Neural cell (in vitro differentiated cells): ENCODE results near the gene CD300LF. TPM values are rescaled to one million over a fixed set of nuclear protein-coding genes. Genes with fewer than 3 reads are reported as not detected.

Experiments used
- H2AFZ ChIP-seq: fragments of 200-600, 300-800 bp; sonication (generic), shearing (Covaris generic); 2 replicates; pipeline ENCODE4 v1.6.0; 2014; ENCODE audit warnings: low read depth, mild to moderate bottlenecking, antibody characterized with exemption, low read length, moderate library complexity
- H3F3A ChIP-seq: fragments of 200-600 bp; shearing (Covaris generic); 2 replicates; pipeline ENCODE4 v1.6.1; 2016; ENCODE audit warnings: mild to moderate bottlenecking, moderate library complexity, mixed read lengths, antibody characterized with exemption, low read length; ENCODE audit not compliant: insufficient read depth, poor library complexity, severe bottlenecking
- H3K27ac ChIP-seq: fragments of 200-600, 300-800 bp; sonication (generic), shearing (Covaris generic); 2 replicates; pipeline ENCODE4 v1.5.1; 2014; ENCODE audit warnings: mild to moderate bottlenecking, low read length, moderate library complexity
- H3K27me3 ChIP-seq: fragments of 300-800, 200-600 bp; sonication (generic), shearing (Covaris generic); 2 replicates; pipeline ENCODE4 v1.6.0; 2014; ENCODE audit warnings: mild to moderate bottlenecking, low read depth, low read length, moderate library complexity; ENCODE audit not compliant: insufficient read depth
- H3K36me3 ChIP-seq: fragments of 300-800, 200-600 bp; sonication (generic), shearing (Covaris generic); 2 replicates; pipeline ENCODE4 v1.5.1; 2014; ENCODE audit warnings: mild to moderate bottlenecking, antibody characterized with exemption, low read length, moderate library complexity; ENCODE audit not compliant: insufficient read depth
- H3K4me2 ChIP-seq: fragments of 300-800, 200-600 bp; sonication (generic), shearing (Covaris generic); 2 replicates; pipeline ENCODE4 v1.6.0; 2014; ENCODE audit warnings: mild to moderate bottlenecking, low read length
- H3K4me3 ChIP-seq: fragments of 300-800, 200-600 bp; sonication (generic), shearing (Covaris generic); 2 replicates; pipeline ENCODE4 v1.5.1; 2014; ENCODE audit warnings: mild to moderate bottlenecking, low read length, moderate library complexity
- H3K79me2 ChIP-seq: fragments of 200-600 bp; shearing (Covaris generic); replicated peaks from 2 replicates; pipeline ENCODE4 v1.6.0; 2014; ENCODE audit warnings: mild to moderate bottlenecking, low read length, moderate library complexity; ENCODE audit not compliant: insufficient read depth
- H3K9ac ChIP-seq: fragments of 300-800, 200-600 bp; sonication (generic), shearing (Covaris generic); 2 replicates; pipeline ENCODE4 v1.6.1; 2016; ENCODE audit warnings: mild to moderate bottlenecking, low read length, mixed read lengths
- H3K9me2 ChIP-seq: fragments of 200-600 bp; shearing (Covaris generic); 2 replicates; pipeline ENCODE4 v1.6.1; 2016; ENCODE audit warnings: mild to moderate bottlenecking, low read length, mixed read lengths; ENCODE audit not compliant: insufficient read depth
- H3K9me3 ChIP-seq: fragments of 200-600, 300-800 bp; sonication (generic), shearing (Covaris generic); 2 replicates; pipeline ENCODE4 v1.6.1; 2016; ENCODE audit warnings: mild to moderate bottlenecking, mixed run types, low read length, moderate library complexity, mixed read lengths
- H4K20me1 ChIP-seq: fragments of 200-600 bp; shearing (Covaris generic); 2 replicates; pipeline ENCODE4 v1.6.1; 2016; ENCODE audit warnings: mild to moderate bottlenecking, mixed run types; ENCODE audit not compliant: insufficient read depth
- EP300 ChIP-seq: fragments of 450-650 bp; conservative IDR thresholded peaks from 2 replicates; pipeline ENCODE4 v1.6.1; 2014; ENCODE audit warnings: antibody characterized with exemption, mild to moderate bottlenecking, moderate library complexity; ENCODE audit not compliant: poor library complexity, severe bottlenecking
- EZH2 ChIP-seq: fragments of 200-600, 300-800 bp; shearing (Covaris generic), sonication (generic); IDR thresholded peaks from 2 replicates; pipeline ENCODE4 v1.6.1; 2014; ENCODE audit warnings: antibody characterized with exemption, low read length, borderline replicate concordance, mild to moderate bottlenecking; ENCODE audit not compliant: insufficient read depth, poor library complexity, severe bottlenecking
- MXI1 ChIP-seq: fragments of 450-650 bp; conservative IDR thresholded peaks from 2 replicates; pipeline ENCODE4 v1.6.1; 2014; ENCODE audit warnings: antibody characterized with exemption, mild to moderate bottlenecking; ENCODE audit not compliant: poor library complexity, severe bottlenecking
- POLR2AphosphoS5 ChIP-seq: IDR thresholded peaks from 2 replicates; pipeline ENCODE4 v1.6.1; 2012
- RAD21 ChIP-seq: fragments of 450-650 bp; conservative IDR thresholded peaks from 2 replicates; pipeline ENCODE4 v1.6.1; 2014; ENCODE audit warnings: antibody characterized with exemption, mild to moderate bottlenecking, moderate library complexity
- SMC3 ChIP-seq: fragments of 450-650 bp; conservative IDR thresholded peaks from 2 replicates; pipeline ENCODE4 v1.6.1; 2014; ENCODE audit warnings: antibody characterized with exemption, mild to moderate bottlenecking, moderate library complexity; ENCODE audit not compliant: poor library complexity
- TAF1 ChIP-seq: IDR thresholded peaks from 2 replicates; pipeline ENCODE4 v1.6.1; 2012; ENCODE audit warnings: low read depth
- polyA plus RNA-seq: library from polyadenylated mRNA; depleted of rRNA; stranded (reverse); fragments of >200 nt; gene quantifications from 2 replicates; pipeline ENCODE4 v1.2.3, GENCODE V29; 2014
- TF ChIP-seq, protein P1 (sequence below): IDR thresholded peaks from 2 replicates; pipeline ENCODE4 v1.6.1; 2012; ENCODE audit warnings: borderline replicate concordance
- TF ChIP-seq, protein P2 (sequence below): fragments of 450-650 bp; IDR thresholded peaks from 2 replicates; pipeline ENCODE4 v1.5.1; 2014; ENCODE audit warnings: antibody characterized with exemption, mild to moderate bottlenecking, moderate library complexity; ENCODE audit not compliant: poor library complexity, severe bottlenecking

Gene CD300LF
- polyA plus RNA-seq, 1 donor from 2014 or later, result not detected

DNA sequence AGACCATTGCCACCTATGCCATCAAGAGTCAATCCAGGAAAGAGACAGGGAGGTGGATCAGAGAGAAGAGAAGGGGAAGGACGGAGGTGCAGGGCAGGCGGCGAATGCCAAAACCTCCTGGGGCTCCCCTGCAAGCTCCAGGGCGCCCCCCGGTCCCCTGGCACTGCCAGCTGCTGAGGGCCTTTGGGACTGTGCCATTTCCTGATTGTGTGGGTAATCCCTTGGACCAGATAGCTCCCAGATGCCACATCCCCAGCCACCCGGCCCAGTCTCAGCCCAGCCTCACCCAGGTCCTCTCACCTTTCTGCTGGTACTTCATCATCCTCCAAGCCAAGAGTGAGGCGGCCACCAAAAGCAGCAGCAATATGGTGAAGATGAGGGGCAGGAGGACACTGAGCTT is 14.7 kb downstream of the CD300LF start:
- TF ChIP-seq, protein P1, sequence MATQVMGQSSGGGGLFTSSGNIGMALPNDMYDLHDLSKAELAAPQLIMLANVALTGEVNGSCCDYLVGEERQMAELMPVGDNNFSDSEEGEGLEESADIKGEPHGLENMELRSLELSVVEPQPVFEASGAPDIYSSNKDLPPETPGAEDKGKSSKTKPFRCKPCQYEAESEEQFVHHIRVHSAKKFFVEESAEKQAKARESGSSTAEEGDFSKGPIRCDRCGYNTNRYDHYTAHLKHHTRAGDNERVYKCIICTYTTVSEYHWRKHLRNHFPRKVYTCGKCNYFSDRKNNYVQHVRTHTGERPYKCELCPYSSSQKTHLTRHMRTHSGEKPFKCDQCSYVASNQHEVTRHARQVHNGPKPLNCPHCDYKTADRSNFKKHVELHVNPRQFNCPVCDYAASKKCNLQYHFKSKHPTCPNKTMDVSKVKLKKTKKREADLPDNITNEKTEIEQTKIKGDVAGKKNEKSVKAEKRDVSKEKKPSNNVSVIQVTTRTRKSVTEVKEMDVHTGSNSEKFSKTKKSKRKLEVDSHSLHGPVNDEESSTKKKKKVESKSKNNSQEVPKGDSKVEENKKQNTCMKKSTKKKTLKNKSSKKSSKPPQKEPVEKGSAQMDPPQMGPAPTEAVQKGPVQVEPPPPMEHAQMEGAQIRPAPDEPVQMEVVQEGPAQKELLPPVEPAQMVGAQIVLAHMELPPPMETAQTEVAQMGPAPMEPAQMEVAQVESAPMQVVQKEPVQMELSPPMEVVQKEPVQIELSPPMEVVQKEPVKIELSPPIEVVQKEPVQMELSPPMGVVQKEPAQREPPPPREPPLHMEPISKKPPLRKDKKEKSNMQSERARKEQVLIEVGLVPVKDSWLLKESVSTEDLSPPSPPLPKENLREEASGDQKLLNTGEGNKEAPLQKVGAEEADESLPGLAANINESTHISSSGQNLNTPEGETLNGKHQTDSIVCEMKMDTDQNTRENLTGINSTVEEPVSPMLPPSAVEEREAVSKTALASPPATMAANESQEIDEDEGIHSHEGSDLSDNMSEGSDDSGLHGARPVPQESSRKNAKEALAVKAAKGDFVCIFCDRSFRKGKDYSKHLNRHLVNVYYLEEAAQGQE, result no peak
- TF ChIP-seq EP300 (no peak), TAF1 (no peak), EZH2 (no peak), RAD21 (no peak), POLR2AphosphoS5 (no peak), MXI1 (no peak), SMC3 (no peak)
- TF ChIP-seq, protein P2, sequence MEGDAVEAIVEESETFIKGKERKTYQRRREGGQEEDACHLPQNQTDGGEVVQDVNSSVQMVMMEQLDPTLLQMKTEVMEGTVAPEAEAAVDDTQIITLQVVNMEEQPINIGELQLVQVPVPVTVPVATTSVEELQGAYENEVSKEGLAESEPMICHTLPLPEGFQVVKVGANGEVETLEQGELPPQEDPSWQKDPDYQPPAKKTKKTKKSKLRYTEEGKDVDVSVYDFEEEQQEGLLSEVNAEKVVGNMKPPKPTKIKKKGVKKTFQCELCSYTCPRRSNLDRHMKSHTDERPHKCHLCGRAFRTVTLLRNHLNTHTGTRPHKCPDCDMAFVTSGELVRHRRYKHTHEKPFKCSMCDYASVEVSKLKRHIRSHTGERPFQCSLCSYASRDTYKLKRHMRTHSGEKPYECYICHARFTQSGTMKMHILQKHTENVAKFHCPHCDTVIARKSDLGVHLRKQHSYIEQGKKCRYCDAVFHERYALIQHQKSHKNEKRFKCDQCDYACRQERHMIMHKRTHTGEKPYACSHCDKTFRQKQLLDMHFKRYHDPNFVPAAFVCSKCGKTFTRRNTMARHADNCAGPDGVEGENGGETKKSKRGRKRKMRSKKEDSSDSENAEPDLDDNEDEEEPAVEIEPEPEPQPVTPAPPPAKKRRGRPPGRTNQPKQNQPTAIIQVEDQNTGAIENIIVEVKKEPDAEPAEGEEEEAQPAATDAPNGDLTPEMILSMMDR, result no peak
- Histone ChIP-seq H3K9ac (no peak overlapping the region), H3K9me2 (no peaks in the 10 kb centered on the region), H3K27ac (no peak overlapping the region), H3K27me3 (no peaks in the 10 kb centered on the region), H2AFZ (no peak overlapping the region), H3K4me2 (no peak overlapping the region), H3K9me3 (no peaks in the 10 kb centered on the region), H4K20me1 (no peaks in the 10 kb centered on the region), H3K36me3 (no peaks in the 10 kb centered on the region), H3K4me3 (no peak overlapping the region), H3F3A (no peaks in the 10 kb centered on the region), H3K79me2 (no peaks in the 10 kb centered on the region)

DNA sequence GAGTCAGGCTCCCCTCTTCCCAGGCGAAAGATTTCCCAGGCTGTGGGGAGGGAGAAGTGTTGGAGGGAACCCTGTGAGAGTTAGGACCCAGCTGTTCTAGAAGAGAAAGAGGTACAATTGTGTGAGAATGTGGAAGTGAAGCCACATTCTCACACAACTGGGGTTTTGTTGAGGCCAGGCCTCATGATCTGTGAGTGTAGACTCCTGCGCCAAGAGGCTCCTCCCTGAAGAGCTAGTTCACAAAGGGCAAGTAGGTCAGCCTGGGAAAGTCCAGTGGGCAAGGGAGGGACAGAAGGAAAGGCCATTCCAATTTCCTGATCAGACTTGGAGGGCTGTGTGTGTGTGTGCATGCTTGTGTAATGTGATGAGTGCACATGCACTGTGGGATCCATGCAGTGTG is 15.2 kb downstream of the CD300LF start:
- Histone ChIP-seq H3K9me3 (no peaks in the 10 kb centered on the region), H4K20me1 (no peaks in the 10 kb centered on the region), H2AFZ (no peak overlapping the region), H3K4me2 (no peak overlapping the region), H3K9me2 (no peaks in the 10 kb centered on the region), H3K36me3 (no peaks in the 10 kb centered on the region), H3K4me3 (no peak overlapping the region), H3K27ac (no peak overlapping the region), H3K79me2 (no peaks in the 10 kb centered on the region), H3K9ac (no peak overlapping the region), H3K27me3 (no peaks in the 10 kb centered on the region), H3F3A (no peaks in the 10 kb centered on the region)
- TF ChIP-seq, protein P2, result no peak
- no peak for TF ChIP-seq TAF1
- TF ChIP-seq, protein P1, result no peak
- TF ChIP-seq RAD21, result no peak
